Measurements from ENCODE around the gene NGRN. TPM values are rescaled to one million over a fixed set of nuclear protein-coding genes. Genes with fewer than 3 reads are reported as not detected.

Gene NGRN, protein sequence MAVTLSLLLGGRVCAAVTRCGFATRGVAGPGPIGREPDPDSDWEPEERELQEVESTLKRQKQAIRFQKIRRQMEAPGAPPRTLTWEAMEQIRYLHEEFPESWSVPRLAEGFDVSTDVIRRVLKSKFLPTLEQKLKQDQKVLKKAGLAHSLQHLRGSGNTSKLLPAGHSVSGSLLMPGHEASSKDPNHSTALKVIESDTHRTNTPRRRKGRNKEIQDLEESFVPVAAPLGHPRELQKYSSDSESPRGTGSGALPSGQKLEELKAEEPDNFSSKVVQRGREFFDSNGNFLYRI
- total RNA-seq = 10 to 100 TPM; 35.4 to 59.5 (median 43.3) TPM

DNA sequence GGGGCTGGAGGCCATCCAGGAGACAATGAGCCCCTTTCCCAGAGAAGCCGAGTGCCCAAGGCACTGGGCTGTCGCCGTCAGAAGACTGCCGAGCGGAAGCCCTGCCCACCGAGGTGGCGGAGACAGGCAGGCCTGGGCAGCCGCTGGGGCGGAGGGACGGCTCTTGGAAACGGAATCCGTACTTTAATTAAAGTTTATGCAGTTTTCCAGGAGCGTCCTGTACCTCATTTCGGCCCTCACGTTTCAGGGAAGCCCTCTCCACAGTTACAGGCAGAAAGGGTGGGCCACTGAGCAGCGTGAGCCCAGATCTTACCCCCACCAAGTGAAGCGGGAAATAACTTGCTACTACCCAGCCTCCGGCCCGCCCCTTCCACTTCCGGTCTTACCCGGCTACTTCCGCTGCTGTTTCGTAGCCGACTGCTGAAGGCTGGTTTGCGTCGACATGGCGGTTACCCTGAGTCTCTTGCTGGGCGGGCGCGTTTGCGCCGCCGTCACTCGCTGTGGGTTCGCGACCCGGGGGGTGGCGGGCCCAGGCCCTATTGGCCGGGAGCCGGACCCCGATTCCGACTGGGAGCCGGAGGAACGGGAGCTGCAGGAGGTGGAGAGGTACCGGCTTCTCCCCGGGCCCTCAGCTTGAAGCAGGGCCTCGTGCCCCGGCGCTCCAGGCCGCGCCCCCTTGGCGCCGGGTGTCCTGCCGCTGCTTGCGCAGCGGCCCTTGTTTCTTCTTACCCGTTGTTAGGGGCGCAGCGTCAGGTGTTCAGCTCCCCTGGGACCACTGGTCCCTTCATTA lies at the start of gene NGRN:
TSS of gene NGRN (plus strand) at position 402 of the 790 bp plus-strand sequence. CDS start at position 443, 41 bp downstream.
- no peaks in the 10 kb centered on the region for H3K9me3 ChIP-seq
- H3K36me3 ChIP-seq = peaks cover 4 to 15% (median 5%) of the 10 kb centered on the region in 3 donors
- intact Hi-C loops (cut with DNase I) = no loop called here
- whole genome bisulfite sequencing, 2 donors = 0% methylated on average over 10 to 11 of the region's 59 CpGs
- H3K27me3 ChIP-seq = no peaks in the 10 kb centered on the region
- peak in 3 of 4 donors; percentile 36 to 90 (median 68) for TF ChIP-seq POLR2A (IDR thresholded peaks at IDR 0.05)
- no peak for TF ChIP-seq CTCF (IDR thresholded peaks at IDR 0.05)
- H3K4me3 ChIP-seq = peak within 1 kb of the TSS; percentile 53 to 83 (median 74)
- peak; percentile 64 for DNase-seq
- peaks cover 22 to 73% (median 45%) of the 10 kb centered on the region in 3 donors for H3K4me1 ChIP-seq
- peak within 1 kb of the TSS; percentile 90 to 98 (median 97) for H3K27ac ChIP-seq

- WGBS, 2 donors = 46 to 47% methylated on average over 3 to 8 of the region's 9 CpGs
Observed at GRCh38 chr15:90217671-90218394, 47.6 kb upstream of the NGRN start.

DNA sequence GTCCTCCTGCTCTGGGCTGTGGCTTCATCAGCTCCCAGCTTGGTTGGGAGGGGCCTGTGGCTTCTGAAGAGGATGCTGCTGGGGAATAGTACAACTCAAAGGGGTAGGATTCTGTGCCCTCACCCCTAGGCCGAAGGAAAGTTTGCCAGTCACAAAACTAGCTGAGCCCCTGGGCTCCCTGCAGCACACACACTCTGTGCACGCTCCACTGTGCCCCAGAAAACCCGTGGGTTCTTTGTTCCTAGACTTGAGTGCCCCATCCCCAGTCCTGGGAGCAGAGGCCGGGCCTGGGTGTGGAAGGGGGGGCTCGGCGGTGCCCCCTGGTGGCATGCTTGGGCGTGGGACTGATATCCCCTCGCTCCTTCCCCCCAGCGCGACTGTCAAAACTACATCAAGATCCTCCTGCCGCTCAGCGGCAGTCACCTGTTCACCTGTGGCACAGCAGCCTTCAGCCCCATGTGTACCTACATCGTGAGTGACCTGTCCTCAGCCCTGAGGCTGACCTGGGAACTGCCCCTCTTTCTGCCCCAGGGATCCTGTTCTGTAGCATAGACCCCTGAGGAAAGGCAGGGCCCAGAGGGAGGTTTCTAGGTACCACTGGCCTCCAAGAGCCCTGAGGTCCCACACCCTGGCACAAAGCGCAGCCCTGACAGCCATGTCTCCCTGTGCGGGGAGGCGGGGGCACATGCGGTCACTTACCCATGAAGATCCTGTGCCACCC lies 45.9 kb upstream of the NGRN start:
- Histone ChIP-seq H3K36me3 (peaks cover 28 to 94% (median 30%) of the 10 kb centered on the region in 3 donors), H3K4me1 (peaks cover 20 to 81% (median 22%) of the 10 kb centered on the region in 3 donors), H3K27me3 (no peaks in the 10 kb centered on the region), H3K9me3 (no peaks in the 10 kb centered on the region), H3K27ac (peak overlapping the region in 3 of 4 donors; percentile 44 to 96 (median 93)), H3K4me3 (no peak overlapping the region)
- TF ChIP-seq CTCF (IDR thresholded peaks at IDR 0.05) = peak; percentile 42 to 66 (median 61)
- no peak for TF ChIP-seq POLR2A (IDR thresholded peaks at IDR 0.05)
- no peak for DNase-seq
- WGBS, 2 donors = 56 to 71% methylated on average over 12 to 15 of the region's 17 CpGs
- intact Hi-C loops (cut with DNase I) = no loop called here

More at GRCh38 chr15:90217671-90218394, 47.6 kb upstream of the NGRN start:
- peaks cover 30 to 88% (median 34%) of the 10 kb centered on the region in 3 donors for H3K4me1 ChIP-seq
- no peaks in the 10 kb centered on the region for H3K27me3 ChIP-seq
- TF ChIP-seq POLR2A (IDR thresholded peaks at IDR 0.05) (no peak), CTCF (IDR thresholded peaks at IDR 0.05) (no peak)
- intact Hi-C loops (cut with DNase I) = no loop called here
- no peaks in the 10 kb centered on the region for H3K9me3 ChIP-seq
- peak overlapping the region; percentile 50 to 96 (median 76) for H3K27ac ChIP-seq
- peaks cover 11 to 76% (median 13%) of the 10 kb centered on the region in 3 donors for H3K36me3 ChIP-seq
- DNase-seq = no peak
- H3K4me3 ChIP-seq = no peak overlapping the region

GRCh38 chr15:90221246-90221900 lies 44.1 kb upstream of the NGRN start:
- peaks cover 19 to 68% (median 20%) of the 10 kb centered on the region in 3 donors for H3K4me1 ChIP-seq
- peaks cover 42 to 100% (median 46%) of the 10 kb centered on the region in 3 donors for H3K36me3 ChIP-seq
- no peak for DNase-seq
- intact Hi-C loops (cut with DNase I) = no loop called here
- H3K9me3 ChIP-seq = no peaks in the 10 kb centered on the region
- peak; percentile 25 to 67 (median 62) for TF ChIP-seq CTCF (IDR thresholded peaks at IDR 0.05)
- no peak for TF ChIP-seq POLR2A (IDR thresholded peaks at IDR 0.05)
- 40 to 48% methylated on average over 2 to 14 of the region's 14 CpGs for WGBS, 2 donors
- no peak overlapping the region for H3K4me3 ChIP-seq
- H3K27me3 ChIP-seq = no peaks in the 10 kb centered on the region
- peak overlapping the region; percentile 71 to 83 (median 74) for H3K27ac ChIP-seq

All from esophagus squamous epithelium (tissue), 5 donors.